Activated naive CD8-positive, alpha-beta T cell treated with anti-CD3 and anti-CD28 coated beads, Interleukin-2, amount 50 U/mL, for 16 hours (primary cell): ENCODE results near the gene DCTN5.
A peak's percentile ranks its signal among the peaks of the same experiment; 100 is the strongest.

Experiments
- DNase-seq: peaks from one replicate; pipeline ENCODE4 v3.0.0-alpha.2; 2020; ENCODE audit warnings: low read depth, low spot score

DCTN5 gene

GRCh38 chr16:23663918-23664317 is 22.7 kb downstream of the DCTN5 start:
- no peak for DNase-seq

- no peak for DNase-seq
These were observed 25.5 kb downstream of the DCTN5 start for GRCh38 chr16:23666571-23667354.

GRCh38 chr16:23667355-23667659 is 26.0 kb downstream of the DCTN5 start:
- DNase-seq: no peak

GRCh38 chr16:23668225-23668624 is 27.0 kb downstream of the DCTN5 start:
- DNase-seq: no peak

GRCh38 chr16:23668873-23669272 is 27.6 kb downstream of the DCTN5 start:
- DNase-seq: no peak

- no peak for DNase-seq
These were observed 29.0 kb downstream of the DCTN5 start for GRCh38 chr16:23670137-23670776.

- DNase-seq: no peak
These were observed 32.8 kb downstream of the DCTN5 start for GRCh38 chr16:23673971-23674614.

- DNase-seq: no peak
These were observed 35.7 kb downstream of the DCTN5 start for GRCh38 chr16:23676924-23677480.

- peak; percentile 46 for DNase-seq
These were observed 37.4 kb downstream of the DCTN5 start, which contains the start of gene PLK1 for GRCh38 chr16:23678430-23679273. Gene PLK1, plus strand, starts transcription at chr16:23678889. Its CDS starts 44 bp downstream, at chr16:23678933.

GRCh38 chr16:23679274-23679985 is 38.2 kb downstream of the DCTN5 start:
- DNase-seq: no peak

- DNase-seq: no peak
These were observed 38.7 kb downstream of the DCTN5 start for GRCh38 chr16:23679986-23680336.

GRCh38 chr16:23682181-23682580 is 40.9 kb downstream of the DCTN5 start:
- DNase-seq: no peak

- DNase-seq: no peak
These were observed 42.2 kb downstream of the DCTN5 start for GRCh38 chr16:23683487-23683886.

- no peak for DNase-seq
These were observed 46.0 kb downstream of the DCTN5 start for GRCh38 chr16:23687034-23687808.

- DNase-seq: no peak
These were observed 48.3 kb downstream of the DCTN5 start for GRCh38 chr16:23689442-23690187.

GRCh38 chr16:23690771-23691482 is 49.7 kb downstream of the DCTN5 start:
- no peak for DNase-seq

- DNase-seq: no peak
These were observed 50.4 kb downstream of the DCTN5 start for GRCh38 chr16:23691483-23692189.

- DNase-seq: no peak
These were observed 51.0 kb downstream of the DCTN5 start for GRCh38 chr16:23692190-23692837.
